ENCODE data around the gene FAM120B. TPM values are rescaled to one million over a fixed set of nuclear protein-coding genes. Genes with fewer than 3 reads are reported as not detected.
"Not testable (repeated sequence)": the region's sequence is repeated elsewhere in the genome, so short reads cannot be mapped to it uniquely, and the experiment has no call there.

Gene FAM120B
- total RNA-seq, 3 donors from 2014 or later = 30.7 to 40.0 (median 38.3) TPM

DNA sequence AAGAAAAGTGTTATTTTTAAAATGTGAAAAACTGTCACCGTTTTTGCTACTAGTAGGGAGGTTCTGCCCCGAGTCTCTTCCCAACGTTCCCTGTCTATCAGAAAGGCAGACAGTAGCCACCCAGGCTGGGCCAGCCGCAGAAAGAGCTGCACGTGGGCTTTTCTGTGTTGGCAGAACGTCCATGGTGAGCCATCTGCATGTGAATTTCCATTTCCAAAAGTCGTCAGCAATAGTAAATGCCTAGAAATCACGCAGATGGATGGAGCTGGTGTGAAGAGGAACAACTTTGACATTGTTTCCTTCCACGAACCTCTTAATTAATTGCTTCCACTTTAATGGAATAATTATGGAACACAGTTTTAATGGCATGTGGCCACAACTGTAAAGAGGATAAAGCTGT is 97.5 kb downstream of the FAM120B start:
- no peak for DNase-seq
- intact Hi-C loops (cut with DNase I, micrococcal nuclease) = no loop called here
- TF ChIP-seq, protein P1, sequence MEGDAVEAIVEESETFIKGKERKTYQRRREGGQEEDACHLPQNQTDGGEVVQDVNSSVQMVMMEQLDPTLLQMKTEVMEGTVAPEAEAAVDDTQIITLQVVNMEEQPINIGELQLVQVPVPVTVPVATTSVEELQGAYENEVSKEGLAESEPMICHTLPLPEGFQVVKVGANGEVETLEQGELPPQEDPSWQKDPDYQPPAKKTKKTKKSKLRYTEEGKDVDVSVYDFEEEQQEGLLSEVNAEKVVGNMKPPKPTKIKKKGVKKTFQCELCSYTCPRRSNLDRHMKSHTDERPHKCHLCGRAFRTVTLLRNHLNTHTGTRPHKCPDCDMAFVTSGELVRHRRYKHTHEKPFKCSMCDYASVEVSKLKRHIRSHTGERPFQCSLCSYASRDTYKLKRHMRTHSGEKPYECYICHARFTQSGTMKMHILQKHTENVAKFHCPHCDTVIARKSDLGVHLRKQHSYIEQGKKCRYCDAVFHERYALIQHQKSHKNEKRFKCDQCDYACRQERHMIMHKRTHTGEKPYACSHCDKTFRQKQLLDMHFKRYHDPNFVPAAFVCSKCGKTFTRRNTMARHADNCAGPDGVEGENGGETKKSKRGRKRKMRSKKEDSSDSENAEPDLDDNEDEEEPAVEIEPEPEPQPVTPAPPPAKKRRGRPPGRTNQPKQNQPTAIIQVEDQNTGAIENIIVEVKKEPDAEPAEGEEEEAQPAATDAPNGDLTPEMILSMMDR (IDR thresholded peaks at IDR 0.05) = no peak

DNA sequence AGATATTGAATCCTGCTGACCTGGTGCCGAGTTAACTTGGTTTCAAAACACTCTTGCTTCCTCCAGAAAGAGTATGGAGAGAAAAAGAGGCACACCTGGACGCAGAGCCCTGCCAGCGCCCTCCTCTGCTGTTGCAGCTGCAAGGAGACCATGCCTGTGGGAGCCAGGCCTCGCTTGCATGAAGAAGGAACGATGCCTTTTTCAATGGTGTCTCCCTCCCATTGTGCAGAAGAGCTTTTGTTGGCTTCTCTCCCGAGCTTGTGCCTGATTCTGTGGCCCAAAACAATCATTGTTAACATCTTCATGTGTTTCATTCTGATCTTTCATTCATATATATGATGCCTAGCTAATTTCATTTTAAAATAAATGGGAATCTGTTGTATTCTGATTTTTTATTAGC is 98.1 kb downstream of the FAM120B start:
- H3K4me1 ChIP-seq (ENCODE audit: low read depth) = no peaks in the 10 kb centered on the region
- no peak overlapping the region for H3K4me3 ChIP-seq
- DNase-seq (no peak), ATAC-seq (no peak)
- intact Hi-C loops (cut with DNase I, micrococcal nuclease) = no loop called here
- H3K9me3 ChIP-seq = no peaks in the 10 kb centered on the region
- no peaks in the 10 kb centered on the region for H3K36me3 ChIP-seq (ENCODE audit: low read depth)
- TF ChIP-seq, protein P1 (IDR thresholded peaks at IDR 0.05) = no peak

More for the DNA sequence above, 97.5 kb downstream of the FAM120B start:
- no peak for ATAC-seq
- no peaks in the 10 kb centered on the region for H3K9me3 ChIP-seq
- no peaks in the 10 kb centered on the region for H3K4me1 ChIP-seq (ENCODE audit: low read depth)
- no peak overlapping the region for H3K4me3 ChIP-seq
- no peaks in the 10 kb centered on the region for H3K36me3 ChIP-seq (ENCODE audit: low read depth)

DNA sequence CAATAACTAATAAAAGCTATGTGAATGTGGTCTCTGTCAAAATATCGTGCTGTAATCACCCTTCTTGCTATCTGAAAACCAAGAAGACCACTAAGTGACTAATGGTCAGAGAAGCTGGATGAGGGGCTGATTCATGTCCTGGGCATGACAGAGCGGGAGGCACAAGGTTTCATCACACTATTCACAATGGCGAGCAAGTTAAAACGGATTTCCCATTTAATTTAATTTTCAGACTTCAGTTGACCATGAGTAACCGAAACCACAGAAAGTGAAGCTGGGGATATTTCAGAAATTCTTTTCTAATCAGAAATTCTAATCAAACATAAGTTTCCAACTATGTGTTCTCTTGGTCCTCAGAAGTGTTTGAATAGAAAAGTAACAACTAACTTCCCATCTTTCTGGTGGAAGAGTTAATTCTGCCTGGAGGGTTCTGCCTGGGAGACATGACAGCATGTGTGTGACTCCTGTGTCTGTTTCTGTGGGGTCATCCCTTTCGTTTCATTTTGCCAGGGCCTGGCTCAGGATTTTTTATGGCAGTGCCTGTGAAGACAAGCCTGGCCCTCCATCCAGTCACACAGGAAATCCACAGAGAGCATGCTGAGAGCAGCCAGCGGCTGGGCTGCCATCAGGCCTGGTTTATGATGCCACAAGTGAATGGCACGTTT is 98.9 kb downstream of the FAM120B start:
- intact Hi-C loops (cut with DNase I, micrococcal nuclease) = no loop called here
- TF ChIP-seq, protein P1 (IDR thresholded peaks at IDR 0.05) = no peak
- Histone ChIP-seq H3K4me3 (no peak overlapping the region), H3K36me3 (ENCODE audit: low read depth) (no peaks in the 10 kb centered on the region), H3K9me3 (no peaks in the 10 kb centered on the region), H3K4me1 (ENCODE audit: low read depth) (no peaks in the 10 kb centered on the region)
- ATAC-seq = no peak
- DNase-seq = no peak

DNA sequence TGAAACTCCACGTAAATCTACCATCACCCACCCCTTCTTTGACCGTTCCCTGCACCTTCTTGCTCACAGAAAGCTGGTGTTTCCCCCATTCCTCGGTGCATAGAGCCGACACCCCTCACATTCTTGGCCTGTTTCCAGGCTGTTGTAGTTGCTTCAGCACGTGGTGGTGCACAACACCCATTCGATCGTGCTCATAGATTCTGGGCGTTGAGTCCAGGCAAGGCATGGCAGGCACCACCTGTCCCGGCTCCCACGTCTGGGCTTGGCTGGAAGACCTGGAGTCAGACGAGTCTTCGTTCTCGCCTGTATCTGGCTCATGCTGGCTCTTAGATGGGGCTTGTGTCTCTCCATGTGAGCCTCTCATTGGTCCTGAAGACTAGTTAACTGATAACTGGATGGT is 100.6 kb downstream of the FAM120B start:
- Histone ChIP-seq H3K4me3 (no peak overlapping the region), H3K4me1 (ENCODE audit: low read depth) (no peaks in the 10 kb centered on the region), H3K9me3 (no peaks in the 10 kb centered on the region), H3K36me3 (ENCODE audit: low read depth) (no peaks in the 10 kb centered on the region)
- ATAC-seq = no peak
- intact Hi-C loops (cut with DNase I, micrococcal nuclease) = no loop called here
- TF ChIP-seq, protein P1 (IDR thresholded peaks at IDR 0.05) = no peak
- DNase-seq = no peak

DNA sequence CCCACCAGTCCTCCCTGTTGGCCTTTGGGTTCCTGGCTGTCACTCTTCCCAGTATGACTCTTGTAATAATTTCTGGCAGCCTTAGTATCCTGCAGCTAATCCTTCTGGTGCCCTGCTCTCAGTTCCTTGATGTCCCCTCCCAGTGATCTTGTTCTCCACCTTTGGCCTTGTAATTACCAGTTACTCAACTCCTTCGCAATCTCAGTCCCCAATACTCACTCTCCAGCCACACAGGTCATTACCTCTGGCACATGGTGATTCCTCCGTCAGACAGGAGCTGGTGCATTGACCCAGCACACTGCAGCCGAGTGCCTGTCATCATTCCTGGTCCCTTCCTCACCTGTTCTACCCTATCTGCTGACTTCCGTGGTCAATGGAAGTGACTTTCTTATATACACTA is 101.4 kb downstream of the FAM120B start:
- no peaks in the 10 kb centered on the region for H3K4me1 ChIP-seq (ENCODE audit: low read depth)
- H3K9me3 ChIP-seq = no peaks in the 10 kb centered on the region
- ATAC-seq = no peak
- DNase-seq = no peak
- H3K4me3 ChIP-seq = no peak overlapping the region
- TF ChIP-seq, protein P1 (IDR thresholded peaks at IDR 0.05) = no peak
- intact Hi-C loops (cut with DNase I, micrococcal nuclease) = no loop called here
- H3K36me3 ChIP-seq (ENCODE audit: low read depth) = no peaks in the 10 kb centered on the region

DNA sequence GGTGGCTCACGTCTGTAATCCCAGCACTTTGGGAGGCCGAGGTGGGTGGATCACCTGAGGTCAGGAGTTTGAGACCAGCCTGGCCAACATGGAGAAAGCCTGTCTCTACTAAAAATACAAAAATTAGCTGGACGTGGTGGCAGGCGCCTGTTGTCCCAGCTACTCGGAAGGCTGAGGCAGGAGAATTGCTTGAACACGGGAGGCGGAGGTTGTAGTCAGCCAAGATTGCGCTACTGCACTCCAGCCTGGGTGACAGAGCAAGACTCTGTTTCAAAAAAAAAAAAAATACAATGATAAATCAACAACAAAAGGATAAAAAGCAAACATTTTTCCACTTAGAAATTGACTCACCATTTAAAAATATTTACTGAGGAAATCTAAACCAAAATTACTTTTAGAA is 103.2 kb downstream of the FAM120B start:
- H3K4me3 ChIP-seq; intact Hi-C loops (cut with DNase I, micrococcal nuclease); ATAC-seq; H3K9me3 ChIP-seq; H3K4me1 ChIP-seq (ENCODE audit: low read depth); H3K36me3 ChIP-seq (ENCODE audit: low read depth); DNase-seq: not testable (repeated sequence)
